Omental fat pad (tissue), 4 donors: Measurements from ENCODE around the gene MTCH2. TPM values are rescaled to one million over a fixed set of nuclear protein-coding genes. Genes with fewer than 3 reads are reported as not detected.
"Not testable (repeated sequence)": the region's sequence is repeated elsewhere in the genome, so short reads cannot be mapped to it uniquely, and the experiment has no call there.

Source experiments
- ATAC-seq: fragments of 150-250 bp; one replicate; pipeline ENCODE4 v1.9.1; 2016; ENCODE audit warnings: mild to moderate bottlenecking, moderate library complexity; ENCODE audit not compliant: low FRiP score
- DNase-seq: peaks from one replicate; pipeline ENCODE4 v3.0.0-alpha.2; 2019; ENCODE audit warnings: low spot score
- CTCF ChIP-seq, 3 donors: fragments of 450-650 bp; IDR thresholded peaks; one replicate each; pipeline ENCODE4 v1.5.1; 2016 to 2017; ENCODE audit warnings: antibody characterized with exemption in 3 of 3, mild to moderate bottlenecking in 3 of 3, moderate library complexity in 2 of 3
- total RNA-seq, 4 donors: library from RNA; depleted of rRNA; stranded (reverse); fragments of >200 nt; gene quantifications; one replicate each; pipeline ENCODE4 v1.1.0, GENCODE V29; 2016

Gene MTCH2
- total RNA-seq, 4 donors from 2014 or later: 38.6 to 68.9 (median 55.6) TPM

GRCh38 chr11:47675851-47676250 lies 33.5 kb upstream of the MTCH2 start:
- DNase-seq: no peak
- no peak for TF ChIP-seq CTCF (IDR thresholded peaks at IDR 0.05)
- ATAC-seq: no peak

DNA sequence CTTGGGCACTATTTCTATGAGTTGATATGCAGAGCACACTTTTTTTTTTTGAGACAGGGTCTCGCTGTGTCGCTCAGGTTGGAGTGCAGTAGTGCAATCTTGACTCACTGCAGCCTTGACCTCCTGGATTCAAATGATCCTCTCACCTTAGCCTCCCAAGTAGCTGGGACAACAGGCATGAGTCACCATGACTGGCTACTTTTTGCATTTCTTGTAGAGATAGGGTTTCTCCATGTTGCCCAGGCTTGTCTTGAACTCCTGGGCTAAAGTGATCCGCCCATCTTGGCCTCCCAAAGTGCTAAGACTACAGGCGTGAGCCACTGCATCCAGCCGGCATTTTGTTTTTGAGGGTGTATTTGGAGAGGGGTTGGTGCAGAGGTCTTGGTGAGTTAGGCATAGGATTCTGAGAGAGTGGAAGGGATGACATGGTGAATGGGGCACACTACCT lies 29.9 kb upstream of the MTCH2 start:
- no peak for TF ChIP-seq CTCF (IDR thresholded peaks at IDR 0.05)
- no peak for ATAC-seq
- no peak for DNase-seq

- TF ChIP-seq CTCF (IDR thresholded peaks at IDR 0.05): no peak
- DNase-seq (no peak), ATAC-seq (no peak)
These were observed 27.5 kb upstream of the MTCH2 start for GRCh38 chr11:47669856-47670255.

GRCh38 chr11:47668665-47669064 lies 26.3 kb upstream of the MTCH2 start:
- DNase-seq (no peak), ATAC-seq (no peak)
- no peak for TF ChIP-seq CTCF (IDR thresholded peaks at IDR 0.05)

DNA sequence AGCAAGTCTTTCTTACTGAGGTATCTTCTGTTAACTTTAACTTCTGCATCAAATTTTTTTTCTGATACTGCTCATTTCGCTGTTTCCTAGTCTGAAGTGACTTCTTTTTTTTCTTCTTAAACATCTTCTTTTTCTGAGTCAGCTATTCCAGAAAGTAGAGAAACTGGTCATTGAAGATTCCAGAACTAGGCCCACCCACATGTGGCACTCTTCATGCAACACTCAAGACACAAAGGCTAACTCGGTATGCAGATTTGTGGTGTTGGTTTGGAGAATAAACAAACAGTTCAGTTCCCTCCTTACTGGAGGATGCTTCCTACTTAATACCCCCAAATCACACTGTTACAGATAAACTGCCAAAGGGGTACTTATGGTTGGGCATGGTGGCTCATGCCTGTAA lies 25.2 kb upstream of the MTCH2 start:
- no peak for TF ChIP-seq CTCF (IDR thresholded peaks at IDR 0.05)
- DNase-seq (no peak), ATAC-seq (no peak)

- DNase-seq (no peak), ATAC-seq (no peak)
- TF ChIP-seq CTCF (IDR thresholded peaks at IDR 0.05): no peak
These were observed 24.8 kb upstream of the MTCH2 start for GRCh38 chr11:47667135-47667534.

- not testable (repeated sequence) for ATAC-seq, DNase-seq
These were observed 22.6 kb upstream of the MTCH2 start for GRCh38 chr11:47664936-47665335.

GRCh38 chr11:47661245-47661644 lies 18.9 kb upstream of the MTCH2 start:
- no peak for ATAC-seq
- DNase-seq: no peak
- no peak for TF ChIP-seq CTCF (IDR thresholded peaks at IDR 0.05)
